Dedifferentiated amniotic fluid mesenchymal stem cell (primary cell): ENCODE results near the gene RNF148.
A peak's percentile ranks its signal among the peaks of the same experiment; 100 is the strongest.
"Not testable (repeated sequence)": the region's sequence is repeated elsewhere in the genome, so short reads cannot be mapped to it uniquely, and the experiment has no call there.

Experiments used
- DNase-seq: peaks from one replicate; pipeline ENCODE4 v3.0.0-alpha.2; 2016; ENCODE audit errors: extremely low spot score

The RNF148 gene

DNA sequence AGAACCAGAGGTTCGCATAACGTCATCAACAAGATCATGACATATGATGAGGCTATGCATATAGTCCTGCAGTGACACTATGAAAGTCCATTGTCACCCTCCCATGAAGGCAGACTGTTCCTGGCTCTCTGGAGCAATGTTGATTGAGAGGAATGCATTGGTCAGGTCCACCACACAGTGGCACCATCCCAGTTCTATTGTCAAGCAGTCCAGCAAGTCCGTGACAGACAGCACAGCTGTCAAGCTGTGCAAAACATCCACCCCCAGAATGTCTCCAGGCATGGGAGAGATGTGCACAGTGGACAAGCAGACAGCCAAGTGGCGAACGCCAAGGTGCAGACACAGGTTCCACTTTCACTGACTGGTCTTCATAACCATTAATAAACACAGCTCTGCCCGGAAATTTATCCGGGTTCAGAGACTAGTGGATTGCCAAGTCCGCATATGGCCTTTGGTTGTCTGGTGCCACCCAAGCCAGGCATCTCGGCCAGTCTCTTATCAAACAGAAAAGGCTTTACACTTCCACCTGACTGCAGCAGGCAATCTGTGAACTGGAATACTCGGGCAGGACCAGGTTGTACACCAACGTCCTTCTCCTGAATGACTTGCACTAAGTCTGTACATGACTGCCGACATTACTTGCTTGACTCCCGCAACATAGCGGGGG, 11.0 kb downstream of the RNF148 start:
- no peak for DNase-seq

DNA sequence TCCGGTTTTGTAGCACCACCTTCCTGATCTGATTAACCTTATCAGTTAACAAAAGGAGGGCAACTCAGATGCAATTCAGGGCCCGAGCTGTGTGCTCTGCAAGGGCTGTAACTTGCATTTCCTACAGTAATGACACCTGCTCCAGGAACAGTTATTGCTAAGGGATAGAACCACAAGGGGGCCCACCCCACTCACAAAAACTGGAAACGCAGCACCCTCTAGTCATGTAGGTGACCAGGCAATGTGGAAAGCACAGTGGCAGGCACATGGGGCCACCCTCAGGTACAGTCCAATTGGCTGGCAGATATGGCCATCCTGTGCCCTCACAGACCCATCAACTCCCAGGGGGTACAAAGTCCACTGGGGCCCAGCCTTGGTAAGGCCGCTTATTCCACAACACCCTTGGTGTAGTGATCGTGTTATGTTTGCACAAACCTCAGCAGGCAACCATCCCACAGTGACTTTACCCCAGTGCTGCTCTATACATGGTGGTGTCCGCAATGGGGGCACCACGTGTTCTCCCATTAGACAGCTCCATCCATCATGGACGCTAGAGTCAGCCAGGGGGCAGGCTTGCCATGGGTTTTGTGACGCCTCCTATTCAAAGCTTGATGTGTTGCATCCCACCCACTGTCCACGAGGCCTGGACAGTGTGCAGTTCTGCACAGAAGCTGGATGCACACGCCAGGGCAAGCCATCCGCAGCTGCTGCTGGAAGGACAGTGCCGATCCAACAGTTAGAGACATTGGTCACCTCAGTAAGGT, 13.2 kb downstream of the RNF148 start:
- DNase-seq = no peak

- no peak for DNase-seq
Measured at GRCh38 chr7:122688400-122688998, 14.2 kb downstream of the RNF148 start.

DNA sequence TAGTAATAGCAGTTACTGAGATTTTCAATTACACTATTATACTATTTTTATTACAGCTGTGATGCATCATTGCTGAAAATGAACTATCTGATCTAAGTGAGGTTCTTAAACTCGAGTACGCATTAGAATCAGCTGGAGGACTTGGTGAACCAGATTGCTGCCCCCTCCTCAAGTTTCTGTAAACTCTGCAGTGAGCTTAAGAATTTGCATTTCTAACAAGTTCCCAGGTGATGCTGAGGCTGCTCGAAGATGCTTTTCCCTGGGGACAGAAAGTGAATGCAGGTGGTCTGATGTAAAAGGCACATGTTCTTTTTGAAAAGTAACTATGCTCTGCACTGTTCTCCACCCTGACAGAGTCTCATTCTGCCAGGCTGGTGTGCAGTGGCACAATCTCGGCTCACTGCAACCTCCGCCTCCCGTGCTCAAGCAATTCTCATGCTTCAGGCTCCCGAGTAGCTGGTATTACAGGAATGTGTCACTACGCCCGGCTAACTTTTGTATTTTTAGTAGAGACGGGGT, 16.3 kb downstream of the RNF148 start:
- no peak for DNase-seq

DNA sequence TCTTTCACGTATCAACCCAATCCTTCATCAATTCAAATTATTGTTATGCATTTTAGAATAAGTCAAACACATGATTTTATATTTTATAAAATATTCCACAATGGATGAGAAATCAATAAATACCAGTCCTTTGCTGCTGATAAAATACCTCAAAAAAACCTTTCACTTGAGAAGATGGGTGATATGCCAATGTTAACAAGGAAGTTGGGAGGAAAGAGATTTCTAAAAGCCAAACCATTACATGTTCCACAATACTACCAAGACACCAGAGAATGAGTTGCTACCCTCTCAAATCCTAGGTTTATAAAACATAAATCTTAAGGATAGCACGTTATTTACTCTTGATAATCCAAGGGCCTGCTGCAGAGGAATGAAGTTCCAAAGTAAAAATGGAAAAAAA, 18.2 kb downstream of the RNF148 start:
- no peak for DNase-seq

DNA sequence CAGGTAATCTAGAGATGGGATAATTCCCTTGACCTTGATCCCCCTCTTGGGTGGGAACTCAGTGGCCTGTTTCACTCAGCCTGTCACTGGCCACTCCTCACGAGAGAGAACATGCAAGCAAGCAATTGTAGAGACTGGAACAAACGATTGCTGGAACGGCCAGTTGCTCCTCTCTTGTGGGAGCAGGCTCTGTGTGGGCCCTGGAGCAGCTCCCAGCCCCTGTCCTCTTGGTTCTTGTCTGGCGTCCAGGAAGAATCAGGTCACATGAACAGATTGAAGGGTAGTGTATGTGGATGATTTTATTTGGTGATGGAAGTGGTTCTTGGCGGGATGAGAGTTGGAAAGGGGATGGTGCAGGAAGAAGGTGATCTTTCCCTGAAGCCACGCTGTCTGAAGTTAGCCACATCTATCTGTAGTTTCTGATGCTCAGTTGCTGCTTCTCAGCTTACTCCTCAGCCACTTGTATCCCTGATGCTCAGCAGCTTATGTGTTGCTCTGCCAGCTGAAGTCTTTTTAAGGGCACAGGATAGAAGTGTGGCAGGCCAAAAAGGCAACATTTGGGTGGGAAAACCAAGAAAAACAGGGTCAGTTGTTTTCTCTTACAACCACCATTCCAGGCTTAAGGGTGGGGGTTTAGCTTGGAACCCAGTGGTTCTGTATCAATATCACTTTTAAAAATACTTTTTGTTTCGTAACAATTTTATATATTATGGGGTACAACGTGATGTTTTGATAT, 19.7 kb downstream of the RNF148 start:
- no peak for DNase-seq

- DNase-seq = not testable (repeated sequence)
Measured at GRCh38 chr7:122681186-122681585, 21.5 kb downstream of the RNF148 start.

GRCh38 chr7:122679813-122680212, 22.9 kb downstream of the RNF148 start:
- no peak for DNase-seq

GRCh38 chr7:122679269-122679709, 23.4 kb downstream of the RNF148 start:
- DNase-seq = not testable (repeated sequence)

DNA sequence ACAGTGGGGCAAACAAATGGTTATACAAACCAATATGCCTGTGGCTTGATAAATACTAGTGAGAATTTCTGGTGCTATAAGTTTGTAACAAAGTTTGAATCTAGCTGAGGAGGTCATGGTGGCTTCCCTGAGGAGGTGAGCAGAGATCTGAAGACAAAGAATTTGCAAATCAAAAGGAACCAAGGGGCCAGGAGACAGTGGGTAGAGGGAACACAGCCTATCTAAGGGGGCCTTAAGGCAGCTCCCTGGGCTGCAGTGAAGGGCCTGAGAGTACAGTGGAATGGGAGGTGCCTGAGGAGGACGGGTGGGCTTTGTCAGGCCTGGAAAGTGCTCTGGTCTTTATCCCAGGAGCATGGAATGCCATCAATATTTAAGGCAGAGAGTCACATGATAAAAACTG, 25.6 kb downstream of the RNF148 start:
- DNase-seq = no peak

- DNase-seq = no peak
Measured at GRCh38 chr7:122676466-122676865, 26.3 kb downstream of the RNF148 start.

DNA sequence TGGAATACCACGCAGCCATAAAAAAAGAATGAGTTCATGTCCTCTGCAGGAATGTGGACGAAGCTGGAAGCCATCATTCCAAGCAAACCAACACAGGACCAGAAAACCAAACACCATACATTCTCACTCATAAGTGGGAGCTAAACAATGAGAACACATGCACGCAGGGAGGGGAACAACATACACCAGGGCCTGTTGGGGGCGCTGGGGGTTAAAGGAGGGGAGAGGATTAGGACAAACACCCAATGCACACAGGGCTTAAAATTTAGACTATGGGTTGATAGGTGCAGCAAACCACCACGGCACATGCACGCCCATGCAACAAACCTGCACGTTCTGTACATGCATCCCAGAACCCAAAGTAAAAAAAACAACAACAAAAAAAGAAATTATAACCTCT, 27.1 kb downstream of the RNF148 start:
- no peak for DNase-seq

DNA sequence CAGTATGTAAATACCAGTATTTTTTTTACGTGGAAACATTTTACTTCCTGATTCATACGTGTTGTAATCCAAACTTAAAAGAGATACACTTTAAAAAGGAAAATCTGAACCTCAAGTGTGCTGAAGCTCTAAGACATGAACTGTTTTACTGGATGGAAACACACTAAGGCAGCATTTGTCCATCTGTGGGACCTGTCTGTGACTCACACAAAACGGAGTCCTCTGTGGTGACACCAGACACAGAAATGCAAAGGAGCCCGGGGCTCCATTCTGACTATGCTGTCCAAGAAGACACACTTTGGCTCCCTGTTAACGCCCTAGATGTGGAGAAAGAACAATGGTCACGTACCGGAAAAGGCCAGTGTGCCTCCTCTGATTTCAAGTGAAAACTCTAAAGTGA, 27.7 kb downstream of the RNF148 start:
- no peak for DNase-seq

GRCh38 chr7:122674502-122674901, 28.2 kb downstream of the RNF148 start:
- DNase-seq = peak; percentile 36

GRCh38 chr7:122673951-122674350, 28.8 kb downstream of the RNF148 start:
- DNase-seq = no peak

DNA sequence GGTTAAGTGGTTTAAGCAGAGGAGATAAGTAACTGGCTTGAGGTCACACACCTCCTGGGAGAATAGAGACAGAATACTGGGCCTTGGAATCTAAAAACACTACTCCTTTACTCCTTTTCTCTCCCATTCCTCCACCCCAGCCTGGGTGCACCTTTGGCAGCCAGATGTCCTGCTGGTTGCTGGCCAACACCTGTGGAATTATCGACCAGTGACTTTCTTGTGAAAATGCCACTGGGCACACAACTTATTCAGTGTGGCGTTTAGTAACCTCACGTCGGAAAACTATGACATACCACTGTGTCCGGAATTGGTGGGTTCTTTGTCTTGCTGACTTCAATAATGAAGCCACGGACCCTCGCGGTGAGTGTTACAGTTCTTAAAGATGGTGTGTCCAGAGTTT, 30.2 kb downstream of the RNF148 start:
- DNase-seq = no peak

- DNase-seq = no peak
Measured at GRCh38 chr7:122663733-122664132, 39.0 kb downstream of the RNF148 start.

GRCh38 chr7:122658856-122659255, 43.9 kb downstream of the RNF148 start:
- DNase-seq = no peak

DNA sequence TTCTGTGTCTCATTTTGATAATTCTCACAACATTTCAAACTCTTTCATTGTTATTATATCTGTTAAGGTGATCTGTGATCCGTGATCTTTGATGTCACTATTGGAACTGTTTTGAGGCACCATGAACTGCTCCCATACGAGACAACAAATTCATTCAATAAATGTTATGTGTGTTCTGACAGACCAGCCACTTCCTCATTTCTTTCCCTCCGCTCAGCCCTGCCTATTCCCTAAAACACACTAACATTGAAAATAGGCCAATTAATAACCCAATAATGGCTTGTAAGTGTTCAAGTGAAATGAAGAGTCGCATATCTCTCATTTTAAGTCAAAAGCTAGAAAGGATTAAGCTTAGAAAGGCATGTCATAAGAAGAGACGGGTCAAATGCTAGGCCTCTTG, 49.0 kb downstream of the RNF148 start:
- DNase-seq = no peak

DNA sequence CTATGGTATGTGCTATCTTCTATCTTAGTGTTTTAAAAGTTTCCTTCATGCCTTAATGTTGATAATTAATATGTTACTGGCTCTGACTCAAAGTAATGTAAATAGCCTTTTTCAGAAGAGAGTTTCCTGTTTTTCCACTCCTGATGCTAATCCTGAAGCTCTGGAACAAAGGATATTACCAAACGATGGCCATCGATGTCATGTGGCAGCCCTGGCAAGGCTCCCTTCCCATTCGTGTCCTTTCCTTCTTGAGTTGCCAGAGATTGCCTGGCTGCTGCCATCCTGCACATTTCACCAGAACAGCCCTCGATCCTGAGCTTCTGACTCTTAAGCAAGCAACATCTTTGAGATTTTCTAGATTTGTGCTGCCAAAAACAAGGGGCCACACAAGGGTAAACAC, 49.8 kb downstream of the RNF148 start:
- DNase-seq = no peak
